ENCODE data around the gene CDC42BPB. TPM values are rescaled to one million over a fixed set of nuclear protein-coding genes. Genes with fewer than 3 reads are reported as not detected.

CDC42BPB gene
- total and polyA plus RNA-seq, 12 donors: 29.6 to 83.6 (median 69.3) TPM

DNA sequence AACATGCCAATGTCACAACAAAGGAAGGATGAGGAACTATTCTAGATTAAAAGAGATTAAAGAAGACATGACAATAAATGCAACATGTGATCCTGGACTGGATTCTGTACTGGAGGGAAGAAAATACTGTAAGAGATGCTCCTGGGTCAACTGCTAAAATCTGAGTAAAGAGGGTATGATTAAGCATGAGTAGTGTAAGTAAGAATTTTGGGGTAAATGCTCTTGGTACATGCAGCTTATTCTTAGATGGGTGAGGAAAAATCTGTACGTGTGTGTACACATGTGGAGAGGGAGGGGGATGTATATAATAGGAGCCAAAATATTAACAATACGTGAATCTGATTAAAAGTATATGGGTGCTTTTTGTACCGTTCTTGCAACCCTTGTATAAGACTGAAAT is 66.0 kb downstream of the CDC42BPB start:
- TF ChIP-seq, protein P1, sequence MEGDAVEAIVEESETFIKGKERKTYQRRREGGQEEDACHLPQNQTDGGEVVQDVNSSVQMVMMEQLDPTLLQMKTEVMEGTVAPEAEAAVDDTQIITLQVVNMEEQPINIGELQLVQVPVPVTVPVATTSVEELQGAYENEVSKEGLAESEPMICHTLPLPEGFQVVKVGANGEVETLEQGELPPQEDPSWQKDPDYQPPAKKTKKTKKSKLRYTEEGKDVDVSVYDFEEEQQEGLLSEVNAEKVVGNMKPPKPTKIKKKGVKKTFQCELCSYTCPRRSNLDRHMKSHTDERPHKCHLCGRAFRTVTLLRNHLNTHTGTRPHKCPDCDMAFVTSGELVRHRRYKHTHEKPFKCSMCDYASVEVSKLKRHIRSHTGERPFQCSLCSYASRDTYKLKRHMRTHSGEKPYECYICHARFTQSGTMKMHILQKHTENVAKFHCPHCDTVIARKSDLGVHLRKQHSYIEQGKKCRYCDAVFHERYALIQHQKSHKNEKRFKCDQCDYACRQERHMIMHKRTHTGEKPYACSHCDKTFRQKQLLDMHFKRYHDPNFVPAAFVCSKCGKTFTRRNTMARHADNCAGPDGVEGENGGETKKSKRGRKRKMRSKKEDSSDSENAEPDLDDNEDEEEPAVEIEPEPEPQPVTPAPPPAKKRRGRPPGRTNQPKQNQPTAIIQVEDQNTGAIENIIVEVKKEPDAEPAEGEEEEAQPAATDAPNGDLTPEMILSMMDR (IDR thresholded peaks at IDR 0.05): no peak
- peaks cover 0 to 9% (median 0%) of the 10 kb centered on the region in 9 donors for H3K4me1 ChIP-seq
- no peak for ATAC-seq
- H3K9me3 ChIP-seq: peaks cover 0 to 23% (median 8%) of the 10 kb centered on the region in 11 donors
- 87 to 94% methylated on average over 3 of the region's 3 CpGs for WGBS, 2 donors
- intact Hi-C loops (cut with DNase I): no loop called here
- no peak overlapping the region for H3K27ac ChIP-seq
- DNase-seq: no peak
- no peak overlapping the region for H3K4me3 ChIP-seq
- no peaks in the 10 kb centered on the region for H3K27me3 ChIP-seq
- peaks cover 0 to 100% (median 20%) of the 10 kb centered on the region in 9 donors for H3K36me3 ChIP-seq

DNA sequence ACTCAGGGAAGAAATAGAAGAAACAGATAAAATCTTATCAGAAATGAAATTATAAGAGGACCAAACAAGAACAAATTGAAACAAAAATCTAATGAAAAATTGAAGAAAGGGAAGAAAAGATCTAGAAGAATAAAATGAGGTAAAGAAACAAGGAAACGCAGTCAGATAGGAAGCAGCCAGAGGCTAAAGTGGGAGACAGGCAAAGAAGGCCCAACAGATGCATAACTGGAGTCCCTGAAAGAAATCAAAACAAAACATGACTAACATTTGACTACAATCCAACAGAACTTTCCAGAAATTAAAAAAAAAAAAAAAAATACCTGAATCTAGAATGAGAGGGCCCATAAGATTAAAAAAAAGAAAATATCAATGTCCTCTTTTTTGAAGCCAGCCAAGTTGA is 69.3 kb downstream of the CDC42BPB start:
- WGBS, 2 donors: 100% methylated on average over 1 of the region's 1 CpG
- TF ChIP-seq, protein P1 (IDR thresholded peaks at IDR 0.05): no peak
- H3K36me3 ChIP-seq: peaks cover 0 to 100% (median 32%) of the 10 kb centered on the region in 9 donors
- no peak overlapping the region for H3K4me3 ChIP-seq
- peaks cover 0 to 23% (median 8%) of the 10 kb centered on the region in 11 donors for H3K9me3 ChIP-seq
- ATAC-seq (no peak), DNase-seq (no peak)
- no peak overlapping the region for H3K27ac ChIP-seq
- peaks cover 0 to 4% (median 0%) of the 10 kb centered on the region in 9 donors for H3K4me1 ChIP-seq
- no peaks in the 10 kb centered on the region for H3K27me3 ChIP-seq
- intact Hi-C loops (cut with DNase I): no loop called here

DNA sequence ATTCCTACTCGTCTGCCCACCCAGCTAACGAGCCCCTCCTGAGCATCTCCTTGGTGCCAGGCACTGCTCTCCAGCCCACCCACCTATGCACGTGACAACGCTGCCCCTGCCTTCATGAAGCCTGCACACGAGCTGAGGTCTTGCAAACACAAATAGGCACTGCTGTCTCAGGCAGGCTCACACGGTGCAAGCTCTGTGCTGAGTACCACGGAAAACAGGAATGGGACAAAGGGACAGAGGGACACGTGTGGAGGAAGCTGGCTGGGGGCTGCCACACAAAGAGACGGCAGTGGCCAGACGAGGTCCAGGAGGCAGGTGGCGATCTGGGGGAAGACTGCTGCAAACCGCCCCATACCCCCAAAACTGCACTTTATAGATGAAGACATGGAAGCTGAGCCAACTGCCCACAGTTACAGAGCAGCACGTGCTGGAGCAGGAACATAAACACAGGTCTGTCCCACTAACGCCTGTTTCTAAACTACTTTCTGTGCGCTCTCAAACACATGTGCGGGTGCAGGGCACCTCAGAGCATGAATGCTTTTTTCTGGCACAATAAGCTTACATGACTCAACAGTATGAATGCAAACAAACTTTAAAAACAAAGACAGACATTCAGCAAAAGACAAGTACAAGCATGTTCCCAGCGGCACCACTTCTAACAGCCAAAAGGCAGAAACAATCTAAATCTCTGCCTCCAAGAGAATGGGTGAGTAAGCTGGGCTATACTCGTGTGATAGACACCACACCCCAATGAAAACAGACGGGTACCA is 70.4 kb downstream of the CDC42BPB start:
- Histone ChIP-seq H3K27ac (no peak overlapping the region), H3K27me3 (no peaks in the 10 kb centered on the region), H3K9me3 (peaks cover 0 to 23% (median 8%) of the 10 kb centered on the region in 11 donors), H3K4me3 (no peak overlapping the region), H3K36me3 (peaks cover 0 to 100% (median 42%) of the 10 kb centered on the region in 9 donors), H3K4me1 (peaks cover 0 to 4% (median 0%) of the 10 kb centered on the region in 9 donors)
- DNase-seq: no peak
- intact Hi-C loops (cut with DNase I): no loop called here
- whole genome bisulfite sequencing, 2 donors: 95% methylated on average over 19 of the region's 19 CpGs
- TF ChIP-seq, protein P1 (IDR thresholded peaks at IDR 0.05): no peak
- ATAC-seq: no peak

DNA sequence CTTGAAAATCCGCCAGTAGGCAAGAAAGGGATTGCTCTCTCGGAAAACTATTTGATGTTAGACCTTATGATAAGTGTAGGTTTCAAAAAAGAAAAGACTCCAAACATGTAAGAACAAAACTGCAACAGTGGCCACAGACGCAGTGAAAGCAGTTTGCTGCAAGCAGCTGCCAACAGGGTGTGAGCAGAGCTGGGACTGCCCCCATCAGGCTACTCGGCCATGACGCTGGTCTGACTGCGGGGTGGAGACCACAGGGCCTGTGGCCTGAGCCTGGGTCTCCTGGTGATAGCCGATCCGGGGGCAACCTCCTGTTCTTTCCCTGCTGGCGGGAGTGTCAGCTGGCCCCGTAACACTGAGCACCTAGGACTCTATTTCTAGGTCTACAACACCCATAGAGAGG is 71.7 kb downstream of the CDC42BPB start:
- no peaks in the 10 kb centered on the region for H3K27me3 ChIP-seq
- TF ChIP-seq, protein P1 (IDR thresholded peaks at IDR 0.05): no peak
- no peak overlapping the region for H3K4me3 ChIP-seq
- H3K36me3 ChIP-seq: peaks cover 0 to 100% (median 49%) of the 10 kb centered on the region in 9 donors
- H3K9me3 ChIP-seq: peaks cover 0 to 23% (median 8%) of the 10 kb centered on the region in 11 donors
- ATAC-seq (peak in 2 of 8 donors; percentile 18 to 34), DNase-seq (no peak)
- H3K27ac ChIP-seq: no peak overlapping the region
- intact Hi-C loops (cut with DNase I): no loop called here
- peaks cover 0 to 4% (median 0%) of the 10 kb centered on the region in 9 donors for H3K4me1 ChIP-seq
- 83 to 88% methylated on average over 10 of the region's 10 CpGs for WGBS, 2 donors
